Esophagus mucosa (tissue), 1 donor: Measurements from ENCODE around the gene COL1A1. TPM values are rescaled to one million over a fixed set of nuclear protein-coding genes. Genes with fewer than 3 reads are reported as not detected.

Source experiments
- ATAC-seq: fragments of 200-7000 bp; cut with Tn5 transposase; one replicate; pipeline ENCODE4 v1.9.1; 2020
- total RNA-seq: library from RNA; stranded (reverse); gene quantifications from one replicate; pipeline ENCODE4 v1.2.4, GENCODE V29; 2023
- donor health status: DM: yes; HTN: yes; CAD: no.

COL1A1 gene
- total RNA-seq, 1 donor from 2014 or later: 42.7 TPM

DNA sequence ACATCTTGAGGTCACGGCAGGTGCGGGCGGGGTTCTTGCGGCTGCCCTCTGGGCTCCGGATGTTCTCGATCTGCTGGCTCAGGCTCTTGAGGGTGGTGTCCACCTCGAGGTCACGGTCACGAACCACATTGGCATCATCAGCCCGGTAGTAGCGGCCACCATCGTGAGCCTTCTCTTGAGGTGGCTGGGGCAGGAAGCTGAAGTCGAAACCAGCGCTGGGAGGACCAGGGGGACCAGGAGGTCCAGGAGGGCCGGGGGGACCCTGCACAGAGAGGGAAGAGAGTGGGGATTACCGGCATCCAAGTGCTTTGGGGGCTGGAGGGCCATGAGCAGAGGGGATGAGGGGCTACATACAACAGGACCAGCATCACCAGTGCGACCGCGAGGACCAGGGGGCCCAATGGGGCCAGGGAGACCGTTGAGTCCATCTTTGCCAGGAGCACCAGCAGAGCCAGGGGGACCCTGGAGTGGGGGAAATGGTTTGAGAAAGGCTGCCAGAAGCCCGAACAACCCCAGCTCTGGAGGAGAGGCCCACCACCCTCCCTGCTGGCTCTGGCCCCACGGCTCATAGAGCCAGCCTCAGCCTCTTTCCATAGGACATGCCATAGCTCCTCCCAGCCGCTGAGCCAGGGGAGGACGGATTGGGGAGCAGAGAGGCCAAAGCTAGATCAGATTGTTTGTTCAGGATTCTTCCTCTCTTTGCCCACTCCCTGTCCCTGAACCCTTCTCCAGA is 14.6 kb downstream of the COL1A1 start:
- ATAC-seq: no peak

DNA sequence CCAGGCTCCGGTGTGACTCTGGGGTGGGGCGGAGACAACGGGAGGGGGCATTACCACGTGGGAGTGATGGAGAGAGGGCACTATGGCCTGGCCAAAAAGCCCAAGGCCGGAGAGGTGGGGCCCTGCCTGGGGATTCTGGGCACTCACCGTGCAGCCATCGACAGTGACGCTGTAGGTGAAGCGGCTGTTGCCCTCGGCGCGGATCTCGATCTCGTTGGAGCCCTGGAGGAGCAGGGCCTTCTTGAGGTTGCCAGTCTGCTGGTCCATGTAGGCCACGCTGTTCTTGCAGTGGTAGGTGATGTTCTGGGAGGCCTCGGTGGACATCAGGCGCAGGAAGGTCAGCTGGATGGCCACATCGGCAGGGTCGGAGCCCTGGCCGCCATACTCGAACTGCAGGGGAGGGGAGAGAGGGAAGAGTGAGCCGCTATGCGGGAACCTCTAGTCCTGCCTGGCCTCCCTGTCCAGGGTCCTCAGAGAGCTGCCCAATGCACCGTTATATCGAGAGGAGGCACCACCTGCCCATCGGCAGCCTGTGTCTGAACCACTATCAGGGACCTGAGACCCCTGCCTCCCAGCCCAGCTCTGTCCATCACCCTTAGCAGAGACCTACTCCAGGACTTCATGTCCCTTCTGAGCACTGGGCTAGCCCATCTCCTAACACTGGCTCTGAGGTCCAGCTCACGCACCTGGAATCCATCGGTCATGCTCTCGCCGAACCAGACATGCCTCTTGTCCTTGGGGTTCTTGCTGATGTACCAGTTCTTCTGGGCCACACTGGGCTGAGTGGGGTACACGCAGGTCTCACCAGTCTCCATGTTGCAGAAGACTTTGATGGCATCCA is 15.6 kb downstream of the COL1A1 start:
- ATAC-seq: no peak

DNA sequence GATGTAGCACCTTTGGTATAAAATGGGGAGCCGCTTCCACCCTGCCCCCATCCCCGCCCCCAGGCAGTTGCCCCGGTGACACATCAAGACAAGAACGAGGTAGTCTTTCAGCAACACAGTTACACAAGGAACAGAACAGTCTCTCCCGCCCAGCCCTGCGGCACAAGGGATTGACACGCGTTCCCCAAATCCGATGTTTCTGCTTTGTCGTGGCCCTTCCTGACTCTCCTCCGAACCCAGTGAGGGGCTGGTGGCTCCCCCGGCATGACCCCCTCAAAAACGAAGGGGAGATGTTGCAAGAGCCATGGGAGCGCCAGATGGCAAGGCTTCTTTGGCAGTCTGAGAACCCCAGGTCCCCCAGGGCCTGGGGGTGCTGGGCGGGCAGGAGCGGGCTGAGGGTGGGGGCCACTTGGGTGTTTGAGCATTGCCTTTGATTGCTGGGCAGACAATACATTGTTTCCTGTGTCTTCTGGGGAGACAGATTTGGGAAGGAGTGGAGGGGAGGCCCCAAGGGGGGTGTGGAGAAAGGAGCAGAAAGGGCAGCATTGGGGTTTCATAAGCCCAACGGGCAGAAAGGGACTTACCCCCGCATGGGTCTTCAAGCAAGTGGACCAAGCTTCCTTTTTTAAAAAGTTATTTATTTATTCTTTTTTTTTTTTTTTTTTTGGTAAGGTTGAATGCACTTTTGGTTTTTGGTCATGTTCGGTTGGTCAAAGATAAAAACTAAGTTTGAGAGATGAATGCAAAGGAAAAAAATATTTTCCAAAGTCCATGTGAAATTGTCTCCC is 16.6 kb downstream of the COL1A1 start:
- peak; percentile 72 for ATAC-seq

DNA sequence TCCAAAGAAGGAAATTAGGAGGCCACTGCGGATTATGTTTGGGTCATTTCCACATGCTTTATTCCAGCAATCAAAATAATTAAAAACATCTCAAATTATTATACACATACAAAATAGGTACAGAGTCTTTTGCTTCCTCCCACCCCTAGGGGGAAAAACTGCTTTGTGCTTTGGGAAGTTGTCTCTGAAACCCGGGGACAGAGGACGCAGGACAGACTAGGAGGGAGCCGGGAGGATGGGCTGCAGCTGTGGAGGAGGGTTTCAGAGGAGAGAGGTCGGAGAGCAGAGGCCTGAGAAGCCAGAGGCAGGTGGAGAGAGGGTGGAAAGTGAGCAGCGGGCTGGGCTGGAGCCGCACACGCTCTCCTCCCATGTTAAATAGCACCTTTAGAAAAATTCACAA is 17.4 kb downstream of the COL1A1 start:
- ATAC-seq: no peak

DNA sequence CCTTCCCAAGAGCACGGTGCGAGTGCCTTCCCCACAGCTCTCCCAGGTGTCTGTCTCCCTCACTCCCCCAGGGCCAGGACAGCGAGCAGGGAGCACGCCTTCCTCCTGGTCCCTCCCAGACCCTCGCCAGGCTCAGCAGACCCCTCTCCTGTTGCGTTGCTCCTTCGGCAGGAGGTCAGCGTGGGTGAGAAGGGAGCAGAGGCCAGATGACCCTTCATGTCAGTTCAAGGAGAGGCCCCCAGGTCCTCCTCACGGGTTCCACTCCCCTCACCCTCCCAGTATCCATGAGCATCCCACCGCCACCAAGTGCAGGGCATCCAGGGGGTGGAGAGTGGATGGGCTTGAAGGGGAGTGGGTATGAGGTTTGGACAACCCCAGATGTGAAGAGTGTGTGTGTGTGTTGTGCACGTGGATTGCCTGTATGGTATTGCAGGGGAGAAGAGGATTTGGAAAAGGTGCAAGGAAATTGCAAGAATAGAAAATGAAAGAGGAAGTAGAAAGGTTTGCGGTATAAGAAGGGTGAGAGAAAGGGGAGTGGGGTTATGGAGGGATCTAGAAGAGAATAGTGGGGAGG is 17.9 kb downstream of the COL1A1 start:
- no peak for ATAC-seq

DNA sequence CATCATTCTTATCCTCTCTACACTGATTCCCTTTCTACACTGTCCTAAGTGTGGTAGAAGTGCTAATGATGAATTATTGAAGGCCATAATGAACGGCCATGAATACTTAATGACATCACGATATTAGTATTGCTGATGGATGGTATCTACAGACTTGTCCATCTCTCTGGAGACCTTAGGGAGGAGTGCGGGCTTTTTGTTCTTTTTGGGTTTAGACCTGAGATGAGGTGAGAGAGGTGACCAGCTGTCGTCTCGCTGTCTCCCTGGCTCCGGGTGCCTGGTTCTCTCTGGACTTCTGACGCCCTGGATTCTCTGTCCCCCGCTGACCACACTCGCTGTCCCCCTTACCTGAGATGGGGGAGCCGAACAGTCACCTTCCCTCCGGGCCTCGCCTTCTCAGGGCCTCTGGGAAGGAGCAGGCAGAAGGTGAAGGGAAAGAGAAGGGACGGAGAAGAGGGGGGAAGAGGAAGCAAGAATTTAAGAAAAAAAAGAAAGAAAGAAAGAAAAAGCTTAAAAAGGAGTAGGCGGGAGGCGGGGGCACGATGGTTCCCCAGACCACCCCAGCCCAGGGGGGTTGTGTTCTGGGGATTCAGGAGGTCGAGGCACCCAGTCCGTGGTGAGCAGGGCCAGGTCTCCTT is 18.5 kb downstream of the COL1A1 start:
- no peak for ATAC-seq

DNA sequence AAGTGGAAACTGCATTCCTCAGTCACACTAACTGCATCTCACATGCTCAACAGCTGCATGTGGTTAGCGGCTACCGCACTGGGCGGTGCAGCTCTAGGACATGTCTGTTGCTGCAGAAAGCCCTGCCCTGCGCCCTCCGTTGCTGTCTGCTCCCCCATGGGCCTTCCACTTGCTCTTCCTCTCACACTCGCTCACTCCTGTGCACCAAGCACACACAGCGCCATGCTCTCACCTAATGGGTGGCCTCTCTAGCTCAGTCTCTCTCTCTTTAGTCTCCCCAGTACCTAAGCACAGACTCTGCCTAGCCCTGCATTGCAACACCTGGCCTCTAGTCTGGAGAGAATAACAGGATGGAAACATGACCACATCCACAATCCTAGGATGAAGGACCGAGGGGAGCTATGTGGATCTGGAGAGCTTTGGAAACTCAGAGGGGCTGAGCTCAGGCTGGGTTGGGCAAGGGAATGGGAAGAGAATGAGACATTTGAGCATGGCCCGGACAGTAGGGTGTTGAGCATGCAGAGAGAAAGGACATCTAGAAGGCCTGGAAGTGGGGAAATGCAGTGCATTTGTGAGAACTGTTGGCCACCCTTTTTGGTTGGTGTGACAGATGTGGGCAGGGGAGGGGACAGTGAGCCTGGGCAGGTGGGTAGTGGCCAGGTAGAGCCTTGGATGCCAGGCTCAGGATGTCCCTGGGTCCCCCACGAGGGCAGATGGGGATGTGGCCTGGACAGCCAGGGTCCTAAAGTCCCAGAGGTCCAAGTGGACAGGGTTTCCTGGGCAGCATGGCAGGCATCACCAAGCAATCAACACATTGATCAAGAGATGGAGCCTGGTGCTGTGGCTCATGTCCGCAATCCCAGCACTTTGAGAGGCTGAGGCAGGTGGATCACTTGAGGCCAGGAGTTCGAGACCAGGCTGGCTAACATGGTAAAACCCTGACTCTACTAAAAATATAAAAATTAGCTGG is 19.6 kb downstream of the COL1A1 start:
- ATAC-seq: no peak

DNA sequence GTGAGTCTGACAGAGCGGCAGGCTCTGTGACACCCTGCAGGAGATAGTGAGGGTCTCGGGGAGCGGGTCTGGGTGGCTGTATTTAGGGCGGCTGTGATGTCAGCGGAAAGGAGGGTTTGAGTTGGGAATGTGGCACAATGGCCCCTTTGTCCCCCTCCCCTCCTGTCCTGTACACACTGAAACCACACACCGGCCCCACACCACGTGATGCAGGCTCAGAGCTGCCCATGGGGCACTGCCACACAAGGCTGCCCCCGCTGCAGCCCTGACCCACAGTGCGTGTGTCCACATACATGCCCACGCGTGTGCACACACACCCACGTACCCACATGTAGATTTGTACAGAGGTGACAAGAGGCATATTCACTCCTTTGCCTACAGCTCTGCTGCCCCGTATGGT is 20.3 kb downstream of the COL1A1 start:
- no peak for ATAC-seq

DNA sequence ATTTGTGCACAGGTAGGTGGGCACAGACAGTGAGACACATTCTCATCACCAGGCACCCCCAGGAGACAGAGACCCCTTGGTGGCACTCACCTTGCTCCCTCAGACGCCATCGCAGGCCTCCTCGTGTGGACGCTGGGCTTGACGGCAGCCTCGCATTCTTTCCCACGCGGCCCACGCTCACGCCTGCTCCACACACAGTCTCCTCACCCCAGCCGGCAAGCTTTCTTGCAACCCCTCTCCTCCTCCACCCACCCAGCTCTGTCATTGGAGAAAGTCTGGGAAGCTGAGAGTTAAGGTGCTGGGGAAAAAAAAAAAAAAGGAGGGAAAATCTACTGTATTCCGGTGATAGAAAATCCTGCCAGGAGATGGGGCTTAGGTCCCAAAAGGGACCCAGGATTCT is 20.8 kb downstream of the COL1A1 start:
- no peak for ATAC-seq

DNA sequence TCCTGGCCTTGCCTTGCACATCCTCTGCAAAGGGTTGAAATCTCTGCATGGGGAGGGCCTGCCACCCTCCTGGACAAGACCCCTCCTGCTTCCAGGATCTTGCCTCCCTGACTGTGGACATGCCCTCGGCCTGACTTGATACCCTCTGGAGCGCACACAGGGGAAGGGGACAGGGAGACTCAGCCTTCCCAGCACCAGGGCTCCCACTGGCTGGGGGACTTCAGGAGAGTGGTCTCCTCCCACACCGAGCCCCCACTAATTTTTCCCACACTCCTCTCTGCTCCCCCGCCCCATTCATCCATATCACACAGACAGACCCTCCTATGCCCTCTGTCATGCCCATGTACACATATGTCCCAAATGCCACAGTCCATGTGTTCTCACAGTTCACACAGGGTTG is 21.3 kb downstream of the COL1A1 start:
- ATAC-seq: no peak

DNA sequence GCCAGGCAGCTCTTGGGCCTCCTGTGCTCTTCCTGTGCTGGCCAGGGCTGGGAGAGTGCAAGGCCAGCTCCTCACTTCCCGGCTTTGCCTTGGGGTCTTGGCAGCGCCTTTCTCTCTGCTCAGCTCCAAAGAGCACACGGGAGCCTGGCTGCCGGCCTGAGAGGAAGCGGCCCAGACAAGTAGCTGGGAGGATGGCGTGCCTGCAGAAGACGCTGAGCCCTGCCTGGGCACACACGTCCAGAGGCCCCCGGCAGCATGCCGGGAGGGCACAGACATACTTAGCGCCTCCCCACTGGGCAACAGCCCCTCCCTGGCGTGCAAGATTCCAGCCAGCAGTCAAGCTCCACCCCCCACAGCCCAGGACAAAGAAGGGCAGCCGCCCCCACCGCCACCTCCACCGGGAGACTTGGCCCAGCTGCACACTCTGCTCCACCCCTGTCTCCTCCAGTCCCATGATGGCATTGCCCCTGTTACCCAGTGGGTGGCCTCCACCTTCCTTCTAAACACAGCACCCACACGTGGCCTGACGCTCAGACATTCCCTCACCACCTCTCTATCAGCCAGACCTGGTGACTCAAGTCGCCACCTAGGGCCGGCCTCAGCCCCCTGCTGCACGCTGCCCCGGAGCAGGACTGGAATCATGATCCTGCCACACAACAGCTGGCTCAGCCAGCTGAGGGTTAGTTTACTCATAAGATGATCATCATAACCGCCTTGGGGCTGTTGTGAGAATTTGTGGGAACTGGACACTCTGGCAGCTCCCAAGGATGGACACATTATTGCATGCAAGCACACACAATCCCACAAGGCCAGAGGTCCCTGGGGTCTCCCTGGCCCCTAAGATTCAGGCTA is 23.2 kb downstream of the COL1A1 start:
- ATAC-seq: peak; percentile 88

DNA sequence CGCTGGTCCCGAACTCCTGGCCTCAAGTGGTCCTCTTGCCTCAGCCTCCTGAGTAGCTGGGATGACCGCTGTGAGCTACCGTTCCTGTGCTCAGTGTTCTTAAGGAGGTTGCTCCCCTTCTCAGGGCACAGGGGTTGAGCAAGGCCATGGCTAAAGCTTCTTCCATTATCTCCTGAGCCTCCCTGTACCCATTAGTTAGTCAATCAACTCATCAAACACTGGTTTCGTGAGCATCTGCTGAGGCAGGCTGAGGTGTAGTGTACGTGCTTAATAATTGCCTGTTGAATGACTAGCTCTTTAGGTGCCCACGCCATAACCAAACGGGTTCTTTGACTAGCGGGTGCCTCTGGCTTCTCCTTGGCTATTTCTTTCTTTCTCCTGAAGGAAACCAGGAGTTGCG is 24.0 kb downstream of the COL1A1 start:
- ATAC-seq: peak; percentile 6

DNA sequence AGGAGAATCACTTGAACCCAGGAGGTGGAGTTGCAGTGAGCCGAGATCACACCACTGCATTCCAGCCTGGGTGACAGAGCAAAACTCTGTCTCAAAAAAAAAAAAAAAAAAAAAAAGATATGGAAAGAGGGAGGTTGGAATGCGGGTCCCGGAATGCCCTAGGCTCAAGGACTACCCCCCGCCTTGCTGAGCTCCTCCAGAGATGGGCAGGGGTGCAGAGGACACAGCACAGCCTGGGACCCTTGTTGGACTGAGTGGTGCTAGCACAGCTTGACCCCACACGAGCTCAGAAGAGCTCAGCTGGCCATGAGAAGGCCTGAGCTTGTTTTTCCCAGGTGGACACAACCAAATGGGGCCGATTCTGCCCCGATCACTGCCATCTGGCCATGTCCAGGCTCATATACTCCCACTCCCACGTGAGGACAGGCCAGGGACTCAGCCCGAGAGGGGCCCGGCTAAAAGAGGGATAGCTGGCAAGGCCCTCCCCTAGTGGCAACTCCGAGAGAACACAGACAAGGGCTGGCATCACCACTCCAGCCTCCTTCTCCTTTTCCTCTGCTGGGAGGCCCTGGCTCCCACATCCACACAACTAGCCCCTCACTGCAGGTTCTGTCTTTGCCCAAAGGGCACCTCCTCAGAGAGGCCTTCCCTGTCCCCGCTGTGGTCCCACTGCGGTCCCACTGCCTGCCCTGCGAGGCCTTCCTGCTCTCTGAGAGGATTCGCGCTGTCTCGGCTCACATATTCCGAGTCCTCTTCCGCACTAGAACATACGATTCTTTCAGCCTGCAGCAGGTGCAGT is 24.7 kb downstream of the COL1A1 start:
- no peak for ATAC-seq

DNA sequence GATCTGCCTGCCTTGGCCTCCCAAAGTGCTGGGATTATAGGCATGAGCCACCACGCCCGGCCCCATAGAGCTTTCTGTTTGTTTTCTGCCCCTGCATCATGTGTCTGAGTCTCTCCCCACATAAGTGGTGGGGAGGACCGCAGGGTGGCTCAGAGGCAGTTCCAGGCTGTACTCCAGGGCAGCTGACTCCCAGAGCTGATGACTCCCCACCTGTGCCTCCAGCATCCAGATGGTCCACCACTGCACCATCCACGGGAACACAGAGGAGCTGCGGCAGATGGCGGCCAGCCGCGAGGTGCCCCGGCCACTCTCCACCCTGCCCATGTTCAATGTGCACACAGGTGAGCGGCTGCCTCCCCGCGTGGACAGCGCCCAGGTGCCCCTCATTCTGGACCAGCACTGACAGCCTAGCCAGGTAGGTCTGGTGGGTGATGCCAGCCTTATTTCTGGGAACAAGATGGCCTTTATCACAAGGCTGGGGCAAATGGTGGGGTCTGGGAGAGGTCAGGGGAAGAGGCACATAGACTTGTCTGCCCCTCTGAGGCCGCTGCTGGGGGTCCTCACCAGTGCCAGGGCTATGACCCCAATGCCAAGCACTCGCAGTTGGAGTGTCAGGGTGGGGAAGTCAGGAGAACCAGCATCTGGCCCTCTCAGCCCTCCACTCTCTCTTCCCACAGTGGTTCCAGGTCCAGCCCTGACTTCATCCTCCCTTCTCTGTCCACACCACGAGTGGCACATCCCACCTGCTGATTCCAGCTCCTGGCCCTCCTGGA is 26.2 kb downstream of the COL1A1 start:
- no peak for ATAC-seq

DNA sequence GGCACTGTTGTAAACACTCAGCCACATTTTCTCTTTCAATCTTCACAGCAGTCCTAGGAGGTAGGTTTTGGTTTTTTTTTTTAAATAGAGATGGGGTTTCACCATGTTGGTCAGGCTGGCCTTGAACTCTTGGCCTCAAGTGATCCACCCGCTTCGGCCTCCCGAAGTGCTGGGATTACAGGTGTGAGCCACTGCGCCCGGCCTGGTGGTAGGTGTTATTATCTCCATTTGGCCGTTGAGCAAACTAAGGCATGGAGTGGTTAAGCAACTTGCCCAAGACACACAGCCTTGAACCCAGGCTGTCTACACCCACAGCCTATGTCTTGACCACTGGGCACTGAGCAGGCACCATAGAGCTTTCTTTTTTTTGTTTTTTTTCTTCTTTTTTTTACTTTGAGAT is 27.0 kb downstream of the COL1A1 start:
- no peak for ATAC-seq

DNA sequence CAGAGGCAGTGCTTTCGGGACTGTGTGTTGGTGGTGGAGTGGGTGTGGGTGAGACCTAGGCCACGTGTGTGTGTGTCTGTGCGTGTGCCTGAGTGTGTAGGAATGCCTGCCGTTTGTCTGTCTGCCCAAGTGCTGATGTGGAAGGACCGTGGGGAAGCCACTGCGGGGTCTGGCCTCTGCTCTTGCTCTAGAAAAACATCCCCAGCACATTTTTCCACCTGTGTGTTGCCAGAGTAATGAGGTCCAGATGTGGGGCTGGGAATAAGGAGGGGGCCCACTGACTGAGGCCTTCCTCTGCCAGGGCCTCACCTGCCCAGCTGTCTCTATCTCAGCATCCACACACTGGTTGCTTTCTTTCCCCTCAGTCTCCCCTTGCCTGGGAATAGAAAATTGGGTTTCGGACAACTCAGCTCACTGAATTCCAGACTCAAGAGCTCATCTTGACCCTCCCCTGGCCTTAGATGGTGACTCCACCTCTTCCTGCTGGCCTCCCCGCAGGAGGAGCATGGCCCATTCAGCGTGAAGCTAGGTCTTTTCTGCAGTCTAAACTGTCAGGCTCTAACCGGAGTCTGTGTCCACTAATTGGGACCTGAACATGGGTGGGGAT is 28.0 kb downstream of the COL1A1 start:
- no peak for ATAC-seq

DNA sequence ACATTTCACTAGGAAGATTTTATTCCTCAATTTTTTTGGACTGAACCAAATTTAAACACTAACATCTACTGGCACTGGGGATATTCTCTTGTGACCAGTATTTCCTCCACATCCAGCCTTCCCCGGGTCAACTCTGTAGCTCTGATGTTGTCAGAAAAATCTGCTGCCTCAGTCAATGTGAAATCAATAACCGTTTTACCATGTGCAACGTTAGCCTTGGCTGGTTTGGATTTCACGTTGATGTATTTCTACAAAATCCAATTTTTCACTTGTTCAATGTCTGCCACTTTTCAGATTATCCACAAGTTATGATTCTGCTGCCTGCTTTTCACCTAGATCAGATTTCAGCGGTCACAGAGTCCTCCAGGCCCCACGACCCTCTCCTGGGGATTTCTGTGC is 28.5 kb downstream of the COL1A1 start:
- no peak for ATAC-seq

DNA sequence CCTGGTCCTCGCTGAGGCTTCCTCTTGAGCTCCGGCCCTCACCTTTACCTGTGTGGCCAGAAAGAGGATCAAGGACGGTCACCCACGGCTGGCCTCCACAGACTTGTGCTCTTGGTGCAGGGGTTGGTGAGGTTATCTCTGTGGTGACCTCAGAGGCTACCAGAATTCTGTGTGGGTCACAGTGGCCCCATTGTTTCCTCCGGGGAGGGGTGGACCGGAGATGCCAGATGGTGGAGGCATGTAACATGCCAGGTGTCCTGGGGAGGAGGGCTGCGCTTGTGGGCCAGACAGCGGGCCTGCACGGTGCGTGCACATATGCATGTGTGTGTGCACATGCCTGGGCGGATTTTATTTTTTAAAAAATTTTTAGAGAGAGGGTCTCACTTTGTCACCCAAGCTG is 29.3 kb downstream of the COL1A1 start:
- no peak for ATAC-seq
